ENCODE measurements around the gene DMD. TPM values are rescaled to one million over a fixed set of nuclear protein-coding genes. Genes with fewer than 3 reads are reported as not detected.

DMD gene
- total RNA-seq, 1 experiment from 2014 or later = 19.3 TPM

- H3K27me3 Mint-ChIP-seq (ENCODE audit: insufficient read depth, unreplicated experiment) = no peaks in the 10 kb centered on the region
- H3K4me1 Mint-ChIP-seq (ENCODE audit: insufficient read depth, unreplicated experiment) = peaks cover 16% of the 10 kb centered on the region
- no peaks in the 10 kb centered on the region for H3K36me3 Mint-ChIP-seq (ENCODE audit: insufficient read depth, unreplicated experiment)
- no peak for TF ChIP-seq CTCF (IDR thresholded peaks at IDR 0.05; ENCODE audit: unreplicated experiment)
- intact Hi-C loops (cut with micrococcal nuclease) = loop anchor here (1.0 to 5.0 kb wide), 3 partner anchors 62 to 394 kb away; no protein-coding TSS in a partner anchor
- POLR2A ChIA-PET = no interaction called here
- no peak overlapping the region for H3K4me3 Mint-ChIP-seq (ENCODE audit: unreplicated experiment)
- no peaks in the 10 kb centered on the region for H3K9me3 Mint-ChIP-seq (ENCODE audit: unreplicated experiment)
- no peak for DNase-seq (ENCODE audit: unreplicated experiment)
- TSS peak; percentile 94 for BruUV-seq (replicated peaks)
- CTCF ChIA-PET = interaction anchor here (1.3 to 1.5 kb wide), 2 partner anchors 184 to 570 kb away, joined by 3 to 7 read pairs; no protein-coding TSS in a partner anchor
- H3K27ac Mint-ChIP-seq (ENCODE audit: low read depth, unreplicated experiment) = peak overlapping the region; percentile 55
Measured at GRCh38 chrX:31608638-31609037, 1602.7 kb downstream of the DMD start.

GRCh38 chrX:31606771-31607170, 1604.6 kb downstream of the DMD start:
- Mint-ChIP-seq H3K9me3 (ENCODE audit: unreplicated experiment) (no peaks in the 10 kb centered on the region), H3K4me3 (ENCODE audit: unreplicated experiment) (no peak overlapping the region), H3K27ac (ENCODE audit: low read depth, unreplicated experiment) (no peak overlapping the region), H3K27me3 (ENCODE audit: insufficient read depth, unreplicated experiment) (no peaks in the 10 kb centered on the region), H3K36me3 (ENCODE audit: insufficient read depth, unreplicated experiment) (no peaks in the 10 kb centered on the region), H3K4me1 (ENCODE audit: insufficient read depth, unreplicated experiment) (peaks cover 16% of the 10 kb centered on the region)
- BruUV-seq (replicated peaks) = no TSS peak
- intact Hi-C loops (cut with micrococcal nuclease) = loop anchor here (5.0 kb wide), 1 partner anchor 339 kb away; no protein-coding TSS in a partner anchor
- DNase-seq (ENCODE audit: unreplicated experiment) = peak; percentile 14
- POLR2A ChIA-PET = interaction anchor here (1.1 kb wide), 1 partner anchor 19 kb away, joined by 3 read pairs; no protein-coding TSS in a partner anchor
- TF ChIP-seq CTCF (IDR thresholded peaks at IDR 0.05; ENCODE audit: unreplicated experiment) = no peak
- CTCF ChIA-PET = interaction anchor here (1.8 kb wide), 1 partner anchor 568 kb away, joined by 9 read pairs; no protein-coding TSS in a partner anchor

- BruUV-seq (replicated peaks) = no TSS peak
- no peak for DNase-seq (ENCODE audit: unreplicated experiment)
- peaks cover 11% of the 10 kb centered on the region for H3K4me1 Mint-ChIP-seq (ENCODE audit: insufficient read depth, unreplicated experiment)
- ChIA-PET POLR2A (no interaction called here), CTCF (no interaction called here)
- no peaks in the 10 kb centered on the region for H3K27me3 Mint-ChIP-seq (ENCODE audit: insufficient read depth, unreplicated experiment)
- H3K9me3 Mint-ChIP-seq (ENCODE audit: unreplicated experiment) = no peaks in the 10 kb centered on the region
- H3K27ac Mint-ChIP-seq (ENCODE audit: low read depth, unreplicated experiment) = no peak overlapping the region
- no peak overlapping the region for H3K4me3 Mint-ChIP-seq (ENCODE audit: unreplicated experiment)
- no peak for TF ChIP-seq CTCF (IDR thresholded peaks at IDR 0.05; ENCODE audit: unreplicated experiment)
- intact Hi-C loops (cut with micrococcal nuclease) = loop anchor here (5.0 kb wide), 1 partner anchor 337 kb away; no protein-coding TSS in a partner anchor
- H3K36me3 Mint-ChIP-seq (ENCODE audit: insufficient read depth, unreplicated experiment) = no peaks in the 10 kb centered on the region
Measured at GRCh38 chrX:31604629-31605221, 1606.6 kb downstream of the DMD start.

GRCh38 chrX:31603411-31604120, 1607.8 kb downstream of the DMD start:
- ChIA-PET CTCF (interaction anchor here (0.6 to 0.8 kb wide), 2 partner anchors 29 to 1085 kb away, joined by 3 read pairs; no protein-coding TSS in a partner anchor), POLR2A (interaction anchor here (0.7 kb wide), 1 partner anchor 328 kb away, joined by 4 read pairs; no protein-coding TSS in a partner anchor)
- Mint-ChIP-seq H3K27ac (ENCODE audit: low read depth, unreplicated experiment) (no peak overlapping the region), H3K9me3 (ENCODE audit: unreplicated experiment) (no peaks in the 10 kb centered on the region), H3K4me3 (ENCODE audit: unreplicated experiment) (no peak overlapping the region), H3K36me3 (ENCODE audit: insufficient read depth, unreplicated experiment) (no peaks in the 10 kb centered on the region), H3K27me3 (ENCODE audit: insufficient read depth, unreplicated experiment) (no peaks in the 10 kb centered on the region), H3K4me1 (ENCODE audit: insufficient read depth, unreplicated experiment) (peaks cover under 1% of the 10 kb centered on the region)
- no TSS peak for BruUV-seq (replicated peaks)
- intact Hi-C loops (cut with micrococcal nuclease) = no loop called here
- DNase-seq (ENCODE audit: unreplicated experiment) = no peak
- TF ChIP-seq CTCF (IDR thresholded peaks at IDR 0.05; ENCODE audit: unreplicated experiment) = no peak

Data from MCF 10A (cell line).